Femur (tissue), 1 donor: ENCODE results near the gene SLC35E2B.
A peak's percentile ranks its signal among the peaks of the same experiment; 100 is the strongest.
"Not testable (repeated sequence)": the region's sequence is repeated elsewhere in the genome, so short reads cannot be mapped to it uniquely, and the experiment has no call there.

Experiments
- DNase-seq: peaks from one replicate; pipeline ENCODE4 v3.0.0-alpha.2; 2017

Gene SLC35E2B

GRCh38 chr1:1637479-1637875 lies 55.1 kb downstream of the SLC35E2B start:
- DNase-seq = not testable (repeated sequence)

DNA sequence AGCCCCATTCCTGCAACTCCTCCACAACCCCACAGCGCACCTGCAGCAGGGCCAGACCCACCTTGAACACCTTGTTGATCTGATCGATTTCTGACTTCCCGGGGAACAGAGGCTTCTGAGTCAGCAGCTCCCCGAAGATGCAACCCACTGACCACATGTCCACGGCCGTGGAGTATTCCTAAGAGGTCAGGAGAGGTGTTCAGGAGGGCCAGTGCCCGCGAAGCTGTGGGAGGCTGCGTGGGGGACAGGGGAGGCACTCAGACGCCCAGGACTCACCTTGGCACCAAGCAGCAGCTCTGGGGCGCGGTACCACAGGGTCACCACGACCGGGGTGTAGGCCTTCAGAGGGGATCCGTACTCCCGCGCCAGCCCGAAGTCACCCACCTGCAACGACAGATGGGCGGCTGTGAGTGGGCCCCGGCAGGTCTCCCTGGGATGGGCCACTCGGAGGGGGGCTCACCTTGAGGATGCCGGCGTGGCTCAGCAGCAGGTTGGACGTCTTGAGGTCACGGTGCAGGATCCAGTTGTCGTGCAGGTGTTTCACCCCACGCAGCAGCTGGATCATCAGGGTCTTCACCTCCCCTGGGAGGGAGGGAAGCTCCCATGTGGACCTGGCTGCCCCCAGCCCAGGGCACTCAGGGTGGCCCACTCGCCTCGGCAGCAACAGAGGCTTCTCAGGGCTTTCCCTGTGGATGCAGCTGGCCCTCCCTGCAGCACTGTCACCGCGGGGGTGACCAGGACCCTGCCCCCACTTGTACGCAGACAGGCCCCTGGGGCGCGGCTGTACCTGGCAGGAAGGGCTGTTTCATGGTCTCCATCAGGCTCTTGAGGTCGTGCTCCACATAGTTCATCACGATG lies 55.7 kb downstream of the SLC35E2B start:
- DNase-seq = not testable (repeated sequence)

DNA sequence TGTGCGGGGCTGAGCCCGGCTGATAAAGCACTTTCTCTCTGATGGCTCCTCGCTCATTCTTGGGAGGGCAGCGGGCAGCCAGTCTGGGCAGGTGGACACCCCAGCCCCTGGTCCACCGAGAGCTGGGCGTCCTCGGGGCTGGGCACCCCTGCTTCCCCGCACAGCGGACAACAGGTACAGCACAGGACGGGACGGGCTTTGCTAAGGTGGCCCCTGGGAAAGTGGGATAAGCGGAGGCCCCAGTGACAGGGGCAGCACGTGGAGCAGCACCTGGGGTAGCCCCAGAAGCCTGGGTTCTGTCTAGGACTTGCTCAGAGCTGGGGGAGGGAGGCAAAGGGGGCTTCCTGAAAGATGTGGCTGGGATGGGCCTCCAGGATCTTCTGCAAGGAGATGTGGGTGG lies 58.0 kb downstream of the SLC35E2B start:
- not testable (repeated sequence) for DNase-seq

GRCh38 chr1:1633409-1633808 lies 59.2 kb downstream of the SLC35E2B start:
- not testable (repeated sequence) for DNase-seq

DNA sequence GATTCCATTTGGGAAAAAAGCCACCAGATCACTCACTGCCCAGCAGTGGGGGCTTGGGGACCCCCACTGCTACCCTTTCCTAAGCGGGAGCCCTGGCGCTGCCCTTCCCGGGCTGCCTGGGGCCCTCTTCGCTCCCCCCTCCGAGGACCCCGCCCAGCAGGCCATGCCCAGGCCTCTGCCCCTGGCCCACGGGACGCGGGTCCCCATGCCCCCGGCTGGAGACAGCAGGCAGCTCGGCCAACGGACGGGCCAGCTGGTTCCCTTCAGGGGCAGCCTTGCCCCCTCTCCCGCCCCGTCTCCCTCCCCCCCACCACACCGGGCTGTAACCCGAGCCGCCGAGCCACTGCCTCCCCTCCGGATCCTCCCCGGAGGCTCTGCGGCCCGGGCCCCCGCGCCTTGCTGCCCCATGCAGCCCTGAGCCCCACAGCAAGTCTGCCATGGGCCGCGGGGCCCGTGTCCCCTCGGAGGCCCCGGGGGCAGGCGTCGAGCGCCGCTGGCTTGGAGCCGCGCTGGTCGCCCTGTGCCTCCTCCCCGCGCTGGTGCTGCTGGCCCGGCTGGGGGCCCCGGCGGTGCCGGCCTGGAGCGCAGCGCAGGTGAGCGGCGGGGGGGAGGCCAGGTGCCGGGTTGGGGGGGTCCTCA lies 60.7 kb downstream of the SLC35E2B start, which contains the start of gene MMP23B:
Gene MMP23B (plus strand): TSS at position 392 of the 639 bp plus-strand sequence. CDS start 46 bp downstream, at position 438.
- DNase-seq = peak; percentile 80

DNA sequence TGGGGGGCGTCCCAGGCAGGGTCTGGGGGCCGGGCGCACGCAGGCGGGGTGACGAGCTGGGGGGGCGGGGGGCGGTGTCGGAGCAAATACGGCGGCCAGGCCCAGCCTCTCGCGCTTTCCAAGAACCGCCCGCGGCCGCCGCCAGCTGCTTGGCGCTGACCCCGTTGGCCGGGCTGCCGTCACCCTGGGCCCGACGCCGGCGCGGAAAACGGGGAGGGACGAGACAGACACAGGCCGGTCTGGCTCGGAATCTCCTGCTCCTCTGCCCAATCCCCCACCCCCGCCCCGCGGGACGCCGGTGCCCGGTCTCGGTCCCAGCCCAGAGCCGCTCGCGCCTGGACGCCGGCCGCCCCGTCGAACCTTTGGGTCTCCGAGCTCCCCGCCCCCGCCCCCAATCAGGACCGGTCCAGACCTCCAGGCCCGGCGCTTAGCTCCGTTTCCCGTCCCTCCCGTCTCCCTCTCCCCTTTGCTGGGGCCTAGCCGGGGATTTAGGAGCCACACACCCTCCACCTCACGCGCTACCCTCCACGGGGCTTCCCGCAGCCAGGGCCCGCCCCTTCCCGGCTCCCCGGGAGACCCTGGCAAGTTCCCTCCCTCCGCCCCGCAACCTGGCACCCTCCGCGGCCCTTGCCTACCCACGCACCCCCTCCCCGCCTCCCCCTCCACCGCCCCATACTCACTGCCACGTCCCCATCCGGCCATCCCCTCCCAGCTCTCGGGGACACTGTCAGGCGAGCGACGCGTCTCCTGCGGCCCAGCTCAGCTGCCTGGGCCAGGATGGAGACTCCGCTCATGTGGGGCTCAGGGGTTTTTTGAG lies 61.4 kb downstream of the SLC35E2B start:
- peak; percentile 95 for DNase-seq

- DNase-seq = peak; percentile 95
Measured at GRCh38 chr1:1630191-1630964, 62.2 kb downstream of the SLC35E2B start.

DNA sequence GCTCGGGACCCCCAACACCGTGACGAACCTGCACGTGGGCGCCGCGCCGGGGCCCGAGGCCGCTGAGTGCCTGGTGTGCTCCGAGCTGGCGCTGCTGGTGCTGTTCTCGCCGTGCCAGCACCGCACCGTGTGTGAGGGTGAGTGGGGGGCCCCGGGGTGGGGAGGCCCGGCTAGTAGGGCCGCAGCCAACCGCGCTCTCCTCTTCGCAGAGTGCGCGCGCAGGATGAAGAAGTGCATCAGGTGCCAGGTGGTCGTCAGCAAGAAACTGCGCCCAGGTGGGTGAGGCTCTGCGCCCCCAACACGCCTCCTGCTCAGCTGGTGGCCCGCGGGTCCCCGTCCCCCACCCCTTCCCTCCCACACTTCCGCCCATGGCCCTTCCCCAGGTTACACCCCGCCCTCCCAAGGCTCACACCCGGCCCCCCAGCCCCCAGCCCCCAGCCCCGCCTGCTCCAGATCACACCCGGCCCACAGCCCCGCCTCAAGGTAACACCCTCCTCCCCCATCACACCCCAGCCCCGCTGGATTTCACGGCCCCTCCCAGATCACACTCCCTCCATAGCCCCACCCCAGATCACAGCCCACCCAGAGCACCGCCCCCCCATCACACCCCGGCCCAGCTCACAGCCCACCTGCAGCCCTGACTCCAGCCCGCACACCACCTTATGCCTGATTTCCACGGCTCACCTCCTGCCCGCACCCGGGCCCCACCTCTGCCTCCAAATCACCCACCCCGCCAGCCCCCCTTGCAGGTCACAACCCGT lies 63.0 kb downstream of the SLC35E2B start:
- DNase-seq = peak; percentile 39

DNA sequence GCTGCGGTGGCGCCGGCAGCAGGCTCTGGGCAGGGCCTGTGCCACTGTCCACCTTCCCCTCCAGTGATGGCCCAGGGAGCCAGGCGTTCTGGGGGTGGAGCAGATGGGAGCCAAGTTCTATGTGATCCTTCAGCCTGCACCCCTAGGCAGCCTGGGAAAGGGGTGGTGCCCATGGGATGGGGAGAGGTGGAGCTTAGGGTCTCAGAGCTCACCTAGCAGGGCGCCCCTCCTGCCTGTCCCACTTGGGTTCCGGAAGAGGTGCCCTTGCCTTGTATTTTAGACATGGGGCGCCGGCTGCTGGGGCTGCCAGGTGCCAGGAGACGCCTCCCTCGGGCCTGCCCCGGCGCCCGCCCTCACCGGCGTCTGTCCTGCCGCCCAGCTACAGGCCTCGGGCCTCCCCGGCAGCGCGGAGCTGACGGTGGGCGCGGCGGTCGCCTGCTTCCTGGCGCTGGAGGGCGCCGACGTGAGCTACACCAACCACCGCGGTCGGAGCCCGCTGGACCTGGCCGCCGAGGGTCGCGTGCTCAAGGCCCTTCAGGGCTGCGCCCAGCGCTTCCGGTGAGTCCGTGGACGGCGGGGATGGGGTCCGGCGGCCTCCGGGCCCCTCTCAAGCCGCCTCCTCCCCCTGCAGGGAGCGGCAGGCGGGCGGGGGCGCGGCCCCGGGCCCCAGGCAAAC lies 63.7 kb downstream of the SLC35E2B start:
- DNase-seq = no peak

DNA sequence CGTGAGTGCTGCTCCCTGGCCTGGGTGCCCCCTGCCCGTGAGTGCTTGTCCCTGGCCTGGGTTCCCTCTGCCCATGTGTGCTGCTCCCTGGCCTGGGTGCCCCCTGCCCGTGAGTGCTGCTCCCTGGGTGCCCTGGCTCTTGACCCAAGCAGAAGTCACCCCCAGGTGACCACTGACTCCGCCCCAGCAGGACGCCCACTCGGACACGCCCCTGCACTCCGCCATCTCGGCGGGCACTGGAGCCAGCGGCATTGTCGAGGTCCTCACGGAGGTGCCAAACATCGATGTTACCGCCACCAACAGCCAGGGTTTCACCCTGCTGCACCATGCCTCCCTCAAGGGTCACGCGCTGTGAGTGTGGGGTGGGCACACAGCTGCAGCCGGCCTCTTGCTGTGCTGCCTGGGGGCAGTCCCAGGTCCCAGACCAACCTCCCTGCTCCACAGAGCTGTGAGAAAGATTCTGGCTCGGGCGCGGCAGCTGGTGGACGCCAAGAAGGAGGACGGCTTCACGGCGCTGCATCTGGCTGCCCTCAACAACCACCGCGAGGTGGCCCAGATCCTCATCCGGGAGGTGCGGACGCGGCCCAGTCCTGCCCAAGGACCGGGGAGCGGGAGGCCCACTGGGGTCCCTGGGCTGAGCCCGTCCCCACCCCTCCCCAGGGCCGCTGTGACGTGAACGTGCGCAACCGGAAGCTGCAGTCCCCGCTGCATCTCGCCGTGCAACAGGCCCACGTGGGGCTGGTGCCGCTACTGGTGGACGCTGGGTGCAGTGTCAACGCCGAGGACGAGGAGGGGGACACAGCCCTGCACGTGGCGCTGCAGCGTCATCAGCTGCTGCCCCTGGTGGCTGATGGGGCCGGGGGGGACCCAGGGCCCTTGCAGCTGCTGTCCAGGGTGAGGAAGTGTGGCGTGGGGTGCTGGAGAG lies 64.5 kb downstream of the SLC35E2B start:
- DNase-seq = peak; percentile 47

- no peak for DNase-seq
Measured at GRCh38 chr1:1627261-1627828, 65.2 kb downstream of the SLC35E2B start.

DNA sequence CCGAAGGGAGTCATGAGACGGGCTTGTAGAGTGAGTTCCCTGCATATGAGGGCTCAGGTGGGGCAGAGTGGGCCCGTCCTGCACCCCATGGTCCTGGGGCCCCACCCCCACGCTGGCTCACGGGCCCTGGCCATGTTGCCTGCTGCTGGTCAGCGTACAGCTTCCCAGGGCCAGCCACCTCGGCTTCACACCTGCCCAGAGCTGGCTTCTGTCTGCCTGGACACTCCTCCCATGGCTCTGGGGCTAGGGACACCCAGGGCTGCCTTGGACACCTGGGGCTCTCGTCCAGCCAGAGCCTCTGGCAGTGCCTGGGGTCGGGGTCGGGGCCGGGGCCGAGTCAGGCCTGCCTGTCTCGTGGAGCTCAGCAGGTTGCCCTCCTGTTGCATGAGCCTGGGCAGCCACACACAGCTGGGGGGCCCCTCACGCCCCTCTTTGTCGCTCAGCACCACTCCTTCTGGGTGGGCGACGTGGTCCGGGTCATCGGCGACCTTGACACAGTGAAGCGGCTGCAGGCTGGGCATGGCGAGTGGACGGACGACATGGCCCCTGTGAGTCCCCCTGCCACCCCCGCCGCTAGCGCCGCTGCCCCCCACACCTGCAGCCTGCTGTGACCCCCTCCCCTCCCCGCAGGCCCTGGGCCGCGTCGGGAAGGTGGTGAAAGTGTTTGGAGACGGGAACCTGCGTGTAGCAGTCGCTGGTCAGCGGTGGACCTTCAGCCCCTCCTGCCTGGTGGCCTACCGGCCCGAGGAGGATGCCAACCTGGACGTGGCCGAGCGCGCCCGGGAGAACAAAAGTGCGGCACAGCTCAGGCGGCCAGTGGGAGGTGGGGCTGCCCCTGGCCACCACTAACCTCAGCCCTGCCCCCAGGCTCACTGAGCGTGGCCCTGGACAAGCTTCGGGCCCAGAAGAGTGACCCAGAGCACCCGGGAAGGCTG lies 66.1 kb downstream of the SLC35E2B start:
- peak; percentile 40 for DNase-seq

DNA sequence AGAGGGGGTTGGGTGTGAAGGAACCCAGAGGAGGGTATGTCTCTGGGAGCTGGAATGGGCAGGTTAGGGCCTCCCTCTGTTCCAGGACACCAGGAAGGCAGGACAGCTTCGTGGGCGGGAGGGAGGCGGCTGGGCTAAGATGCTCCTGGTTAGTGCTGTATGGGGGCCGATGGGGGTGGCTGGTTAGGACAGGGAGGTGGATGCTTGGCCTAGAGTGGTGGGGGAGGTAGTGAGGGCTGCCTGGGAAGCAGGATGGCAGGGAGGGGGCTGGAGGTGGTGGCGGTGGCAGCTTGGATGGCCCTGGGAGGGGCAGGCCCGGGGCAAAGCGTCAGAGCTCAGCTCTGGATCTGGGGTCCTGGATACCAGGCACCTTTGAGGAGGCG lies 66.8 kb downstream of the SLC35E2B start:
- DNase-seq = no peak

DNA sequence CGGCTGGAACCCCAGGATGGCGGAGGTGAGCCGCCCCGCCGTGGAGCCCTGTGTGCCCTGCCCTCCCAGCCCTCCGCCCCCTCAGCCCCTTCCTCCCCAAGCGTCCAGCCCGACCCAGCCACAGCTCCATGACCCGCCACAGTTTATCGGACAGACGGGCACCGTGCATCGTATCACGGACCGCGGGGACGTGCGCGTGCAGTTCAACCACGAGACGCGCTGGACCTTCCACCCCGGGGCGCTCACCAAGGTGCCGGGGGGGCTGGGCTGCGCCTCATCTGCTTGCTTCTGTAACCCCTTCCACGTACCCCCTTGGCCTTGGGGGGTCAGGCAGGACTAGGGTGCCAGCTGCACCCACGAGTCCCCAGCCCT lies 67.2 kb downstream of the SLC35E2B start:
- DNase-seq = no peak

GRCh38 chr1:1624443-1625403 lies 67.9 kb downstream of the SLC35E2B start:
- peak; percentile 67 for DNase-seq

DNA sequence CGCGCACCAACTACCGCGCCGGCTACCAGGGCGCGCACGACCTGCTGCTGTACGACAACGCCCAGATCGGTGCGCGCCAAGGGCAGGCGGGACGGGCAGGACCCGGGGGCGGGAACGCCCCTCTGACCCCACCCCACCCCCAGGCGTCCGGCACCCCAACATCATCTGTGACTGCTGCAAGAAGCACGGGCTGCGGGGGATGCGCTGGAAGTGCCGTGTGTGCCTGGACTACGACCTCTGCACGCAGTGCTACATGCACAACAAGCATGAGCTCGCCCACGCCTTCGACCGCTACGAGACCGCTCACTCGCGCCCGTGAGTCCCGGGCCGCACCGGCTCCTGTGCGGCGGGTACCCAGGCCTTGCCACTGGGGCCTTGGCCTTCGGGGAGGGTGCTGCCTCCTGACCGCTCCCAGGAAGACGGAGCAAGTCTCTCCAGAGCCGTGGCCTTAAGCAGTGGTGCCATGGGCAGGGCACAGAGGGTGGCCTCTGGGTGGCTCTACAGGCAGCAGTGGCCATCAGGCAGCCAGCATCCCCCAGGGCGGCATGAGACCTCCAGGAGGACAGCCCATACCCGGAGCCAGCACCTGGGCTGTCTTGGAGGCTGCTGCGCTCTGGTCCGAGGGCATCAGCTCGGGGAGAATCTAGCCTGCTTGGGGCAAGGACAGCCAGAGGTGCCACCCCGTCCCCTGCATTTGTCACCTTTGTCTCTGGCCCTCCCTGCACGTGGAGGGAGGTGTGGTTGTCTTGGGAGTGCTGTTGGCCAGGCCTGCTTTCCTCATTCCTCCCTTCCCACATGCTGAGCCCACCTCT lies 68.8 kb downstream of the SLC35E2B start:
- no peak for DNase-seq
